Chondrocyte (in vitro differentiated cells): ENCODE data around the gene SERGEF. TPM values are rescaled to one million over a fixed set of nuclear protein-coding genes. Genes with fewer than 3 reads are reported as not detected.

Experiments used
- DNase-seq: peaks from one replicate; pipeline ENCODE4 v3.0.0; 2021; ENCODE audit warnings: mixed read lengths, low spot score
- H3K27ac Mint-ChIP-seq: one replicate; pipeline ENCODE4 v1.8.0; 2021; ENCODE audit warnings: mild to moderate bottlenecking, moderate library complexity, mixed read lengths; ENCODE audit not compliant: unreplicated experiment
- H3K27me3 Mint-ChIP-seq: 2 replicates; pipeline ENCODE4 v1.8.0; 2021; ENCODE audit warnings: low read depth, mixed read lengths
- H3K36me3 Mint-ChIP-seq: 2 replicates; pipeline ENCODE4 v1.8.0; 2021; ENCODE audit warnings: low read depth, mixed read lengths
- H3K4me1 Mint-ChIP-seq: 2 replicates; pipeline ENCODE4 v1.8.0; 2021; ENCODE audit warnings: low read depth, mild to moderate bottlenecking, mixed read lengths
- H3K4me3 Mint-ChIP-seq: one replicate; pipeline ENCODE4 v1.8.0; 2021; ENCODE audit warnings: mild to moderate bottlenecking, moderate library complexity, mixed read lengths; ENCODE audit not compliant: unreplicated experiment
- H3K9me3 Mint-ChIP-seq: 2 replicates; pipeline ENCODE4 v1.8.0; 2021; ENCODE audit warnings: low read depth, mixed read lengths
- CTCF ChIP-seq: fragments of 200-600 bp; sonication (generic); IDR thresholded peaks from 2 replicates; pipeline ENCODE4 v1.5.0; 2021; ENCODE audit warnings: antibody characterized with exemption, mild to moderate bottlenecking, moderate library complexity
- total RNA-seq: library from RNA; stranded (reverse); gene quantifications from 3 replicates; pipeline ENCODE4 v1.2.1, GENCODE V29; 2021

The SERGEF gene
- total RNA-seq, 1 donor from 2014 or later, result 37.6 TPM

DNA sequence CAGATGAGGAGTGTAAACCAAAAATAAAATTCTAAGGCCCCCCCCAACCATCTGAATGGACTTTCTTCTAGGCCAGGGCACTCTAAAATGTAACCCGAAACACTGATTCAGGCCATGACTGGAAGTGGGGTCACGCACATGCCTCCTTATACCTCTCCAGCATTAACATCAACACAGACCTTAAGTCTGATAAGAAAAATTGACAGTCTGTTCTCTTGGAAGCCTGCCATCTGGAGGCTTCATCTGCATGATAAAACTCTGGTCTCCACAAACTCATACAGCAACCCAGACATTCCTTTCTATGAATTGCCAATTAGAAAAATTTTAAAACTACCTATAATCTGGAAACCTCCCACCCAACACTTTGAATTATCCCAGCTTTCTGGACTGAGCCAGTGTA is 3.9 kb upstream of the SERGEF start:
- DNase-seq, result no peak
- Mint-ChIP-seq H3K27me3 (no peaks in the 10 kb centered on the region), H3K27ac (no peak overlapping the region), H3K36me3 (no peaks in the 10 kb centered on the region), H3K4me3 (no peak overlapping the region), H3K9me3 (no peaks in the 10 kb centered on the region), H3K4me1 (peaks cover 15% of the 10 kb centered on the region)
- TF ChIP-seq CTCF, result no peak

GRCh38 chr11:18014876-18015275 is 2.0 kb upstream of the SERGEF start:
- H3K36me3 Mint-ChIP-seq, result no peaks in the 10 kb centered on the region
- no peak for DNase-seq
- H3K9me3 Mint-ChIP-seq, result no peaks in the 10 kb centered on the region
- H3K27me3 Mint-ChIP-seq, result no peaks in the 10 kb centered on the region
- no peak overlapping the region for H3K4me3 Mint-ChIP-seq
- H3K4me1 Mint-ChIP-seq, result peaks cover 22% of the 10 kb centered on the region
- TF ChIP-seq CTCF, result no peak
- H3K27ac Mint-ChIP-seq, result no peak overlapping the region

- Mint-ChIP-seq H3K27ac (peak overlapping the region; percentile 92), H3K4me3 (peak overlapping the region; percentile 99), H3K27me3 (no peaks in the 10 kb centered on the region), H3K36me3 (no peaks in the 10 kb centered on the region), H3K4me1 (peaks cover 22% of the 10 kb centered on the region), H3K9me3 (no peaks in the 10 kb centered on the region)
- DNase-seq, result no peak
- peak; percentile 17 for TF ChIP-seq CTCF
These were observed 1.1 kb upstream of the SERGEF start for GRCh38 chr11:18013790-18014507.

GRCh38 chr11:18012122-18012905 is 533 bp downstream of the SERGEF start:
- Mint-ChIP-seq H3K36me3 (no peaks in the 10 kb centered on the region), H3K27me3 (no peaks in the 10 kb centered on the region), H3K27ac (peak overlapping the region; percentile 86), H3K4me3 (peak overlapping the region; percentile 99), H3K9me3 (no peaks in the 10 kb centered on the region), H3K4me1 (peaks cover 22% of the 10 kb centered on the region)
- no peak for TF ChIP-seq CTCF
- DNase-seq, result no peak

DNA sequence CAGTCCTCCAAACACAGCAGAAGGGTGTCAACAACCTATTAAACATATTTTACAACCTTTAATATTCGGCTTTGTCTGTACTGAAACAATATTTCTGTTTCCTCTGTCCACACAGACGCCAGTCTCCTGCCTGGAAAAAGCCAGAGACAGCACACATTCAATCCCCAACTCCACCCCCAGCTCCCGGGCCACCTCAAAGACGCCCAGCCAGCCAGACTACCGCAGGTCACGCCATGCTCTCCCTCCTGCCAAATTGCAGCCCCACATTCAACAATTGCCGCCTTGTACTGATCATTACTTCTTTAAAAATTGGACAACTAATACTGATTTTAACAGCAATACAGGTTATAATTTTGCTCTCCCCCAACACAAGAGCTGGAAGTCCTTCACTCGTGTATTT is 1.2 kb downstream of the SERGEF start:
- no peak for DNase-seq
- Mint-ChIP-seq H3K36me3 (peaks cover 1% of the 10 kb centered on the region), H3K27ac (peak overlapping the region; percentile 32), H3K4me3 (peak overlapping the region; percentile 99), H3K9me3 (no peaks in the 10 kb centered on the region), H3K27me3 (no peaks in the 10 kb centered on the region), H3K4me1 (peaks cover 22% of the 10 kb centered on the region)
- TF ChIP-seq CTCF, result no peak
